HG02885 (cell line): Measurements from ENCODE around the gene ASPRV1.

Experiments used
- ATAC-seq: cut with Tn5 transposase; IDR thresholded peaks from one replicate; pipeline ENCODE4 v1.9.1; 2021; ENCODE audit warnings: mild to moderate bottlenecking; ENCODE audit not compliant: unreplicated experiment, poor library complexity

ASPRV1 gene

DNA sequence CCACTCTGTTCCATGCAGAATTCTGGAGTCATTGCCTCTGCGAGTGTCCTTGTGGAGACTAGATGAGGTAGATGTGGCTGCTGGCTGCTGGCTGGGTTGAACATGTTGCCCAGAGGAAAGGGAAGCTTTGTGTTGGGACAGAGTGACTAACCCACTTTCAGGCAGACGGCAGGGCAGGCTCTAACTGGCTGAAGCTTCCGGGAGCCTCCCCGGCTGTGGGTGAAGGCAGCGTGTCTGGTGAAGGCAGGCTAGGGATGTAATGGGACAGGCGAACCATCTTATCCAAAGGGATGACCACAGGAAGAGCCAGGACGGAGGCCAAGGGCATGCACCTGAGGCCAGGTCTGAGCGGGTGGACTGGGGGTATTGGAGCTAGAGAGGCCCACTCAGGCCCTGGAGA lies 16.0 kb downstream of the ASPRV1 start:
- no peak for ATAC-seq

DNA sequence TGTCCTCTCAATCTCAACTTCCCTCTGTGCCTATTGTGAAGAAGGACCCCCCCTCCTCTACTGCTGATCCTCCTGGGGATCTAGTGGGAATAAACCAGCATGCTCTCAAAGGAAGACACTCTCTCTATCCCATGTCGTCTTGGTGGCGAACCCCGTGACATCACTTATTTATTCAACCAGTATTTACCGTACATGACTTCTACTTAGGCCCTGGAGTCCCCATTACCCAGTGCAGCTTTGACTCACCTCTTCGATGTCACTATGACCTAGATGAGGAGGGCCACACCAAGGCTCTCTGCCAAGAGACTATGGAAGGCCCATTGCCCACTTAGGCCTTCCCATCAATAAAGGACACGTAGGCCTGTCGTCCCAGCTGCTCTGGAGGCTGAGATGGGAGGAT lies 16.7 kb downstream of the ASPRV1 start:
- no peak for ATAC-seq

DNA sequence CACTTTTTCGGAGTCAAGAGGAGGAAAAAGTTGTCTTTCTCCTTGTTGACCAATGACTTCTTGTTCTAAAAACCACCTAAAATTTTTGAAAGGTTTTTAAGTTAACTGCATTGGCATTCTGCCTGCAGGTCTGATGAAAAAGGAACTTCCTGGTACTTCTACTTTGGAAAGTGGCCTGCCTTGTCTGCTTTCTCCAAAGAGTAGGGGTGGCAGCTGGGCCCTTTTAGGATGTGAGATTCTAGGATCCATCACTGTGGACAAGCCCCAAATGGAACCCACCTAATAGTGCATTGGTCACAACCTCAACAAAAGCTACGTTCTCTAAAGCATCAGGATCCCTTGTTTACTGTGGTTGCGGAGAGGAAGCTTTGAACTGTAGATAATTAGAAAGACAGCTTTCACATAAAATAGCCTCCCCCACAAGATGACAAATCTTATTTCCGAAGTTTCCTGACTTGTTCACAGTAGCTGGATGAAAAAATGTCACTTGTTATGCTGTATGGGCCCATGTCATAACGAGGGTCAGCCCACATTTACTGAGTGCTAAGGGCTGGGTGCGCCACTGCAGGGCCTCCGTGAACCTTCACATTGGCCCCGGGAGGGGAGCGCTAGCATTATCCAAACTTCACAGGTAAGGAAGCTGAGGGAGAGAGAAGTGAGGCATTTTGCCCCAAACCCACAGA lies 17.4 kb downstream of the ASPRV1 start:
- no peak for ATAC-seq

DNA sequence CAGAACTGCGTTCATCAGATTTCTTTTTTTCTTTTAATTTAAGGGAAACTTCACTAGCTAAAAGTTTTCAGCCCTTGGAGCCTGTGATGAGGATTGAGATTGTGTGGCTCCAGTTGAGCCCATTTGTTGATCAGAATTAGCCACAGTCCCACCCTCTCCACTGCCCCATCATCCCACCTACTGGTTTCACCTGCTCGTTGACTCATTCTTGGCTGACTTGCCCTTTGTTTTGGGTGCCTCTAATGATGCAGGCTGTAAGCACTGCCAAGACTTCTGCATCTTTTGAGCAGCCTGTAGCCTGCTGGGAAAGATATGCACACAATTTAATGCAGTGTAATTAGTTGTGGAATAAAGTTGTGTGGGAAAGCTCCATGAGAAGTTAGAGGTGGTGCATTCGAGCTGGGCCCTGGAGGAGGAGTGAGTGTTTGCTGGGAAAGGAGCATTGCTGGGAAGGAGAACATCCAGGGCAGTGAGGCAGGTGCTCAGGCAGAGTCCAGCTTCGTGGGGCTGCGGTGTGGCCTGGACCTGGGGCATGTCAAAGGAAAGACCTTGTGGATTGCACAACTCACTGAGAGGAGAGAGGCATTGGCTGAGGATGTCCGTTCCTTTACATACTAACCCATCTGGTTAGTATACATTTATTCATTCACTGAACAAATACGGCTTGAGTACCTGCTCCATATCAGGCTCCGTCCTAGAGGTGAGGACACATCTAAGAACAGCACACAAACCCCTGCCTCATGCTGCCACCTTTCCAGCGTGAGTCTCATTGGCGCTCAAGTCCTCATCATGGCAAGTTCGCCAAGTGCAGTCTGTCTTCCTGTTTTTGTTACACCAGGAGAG lies 18.2 kb downstream of the ASPRV1 start:
- no peak for ATAC-seq

DNA sequence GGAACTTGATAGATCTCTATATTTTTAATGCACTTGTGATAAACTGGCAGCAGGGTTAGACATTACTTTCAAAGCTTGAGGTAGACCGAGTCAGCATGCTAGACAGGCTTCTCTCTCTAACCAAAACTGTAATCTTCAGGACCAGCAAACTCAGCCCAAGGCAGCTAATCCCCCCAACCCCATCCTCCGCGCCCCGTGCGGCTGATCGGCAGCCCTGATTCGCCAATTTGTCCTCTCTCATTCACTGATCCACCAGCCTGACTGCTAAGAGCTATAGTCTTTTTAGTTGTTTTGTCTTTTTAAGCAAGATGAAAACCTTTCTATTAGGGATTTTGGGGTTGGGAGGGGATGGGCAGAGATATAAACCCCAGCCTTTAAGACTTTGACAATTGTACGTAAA lies 20.7 kb downstream of the ASPRV1 start:
- no peak for ATAC-seq

DNA sequence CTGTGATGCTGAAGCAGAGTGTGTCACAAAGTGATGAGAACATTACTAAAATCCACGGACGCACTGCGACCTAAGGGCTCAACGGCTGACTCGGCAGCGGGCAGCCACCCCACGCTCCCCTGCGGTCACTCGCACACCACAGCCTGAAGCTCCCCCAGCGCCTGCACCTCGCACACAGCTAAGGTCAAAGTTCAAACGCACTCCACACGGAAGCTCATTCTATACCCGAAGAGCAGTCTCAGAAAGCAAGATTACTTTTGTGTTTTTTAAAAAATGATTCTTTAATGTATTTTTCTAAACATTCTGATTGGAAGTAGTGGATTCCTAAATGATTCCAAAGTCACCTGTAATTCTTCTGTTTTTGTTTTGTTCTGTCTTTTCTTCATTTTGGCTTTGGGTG lies 21.7 kb downstream of the ASPRV1 start:
- ATAC-seq = no peak

DNA sequence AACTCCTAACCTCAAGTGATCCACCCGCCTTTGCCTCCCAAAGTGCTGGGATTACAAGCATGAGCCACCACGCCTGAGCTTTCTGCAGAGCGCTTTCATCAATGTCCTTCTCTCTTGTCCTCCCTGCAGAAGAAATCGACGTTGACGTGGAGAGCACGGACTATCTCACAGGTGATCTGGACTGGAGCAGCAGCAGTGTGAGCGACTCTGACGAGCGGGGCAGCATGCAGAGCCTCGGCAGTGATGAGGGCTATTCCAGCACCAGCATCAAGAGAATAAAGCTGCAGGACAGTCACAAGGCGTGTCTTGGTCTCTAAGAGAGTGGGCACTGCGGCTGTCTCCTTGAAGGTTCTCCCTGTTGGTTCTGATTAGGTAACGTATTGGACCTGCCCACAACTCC lies 23.5 kb downstream of the ASPRV1 start:
- ATAC-seq = no peak

DNA sequence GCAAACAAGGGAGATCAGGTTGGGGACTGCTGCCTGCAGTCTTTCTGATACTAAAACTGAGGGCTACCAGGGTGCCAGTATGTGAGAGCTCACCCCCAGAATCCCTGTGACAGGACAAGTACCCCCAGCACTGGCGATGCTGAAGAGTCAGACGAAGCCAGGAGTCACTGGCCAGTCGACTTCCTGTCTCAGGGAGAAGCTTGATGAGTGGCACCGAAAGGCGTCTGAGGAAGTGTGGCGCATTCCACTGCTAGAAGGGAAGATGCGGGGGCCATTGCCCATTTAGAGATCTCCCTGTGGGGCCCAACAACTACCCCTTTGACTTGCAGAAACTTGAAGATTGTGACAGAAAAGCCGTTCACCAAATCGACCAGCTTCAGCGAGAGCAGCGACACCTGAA lies 24.5 kb downstream of the ASPRV1 start:
- no peak for ATAC-seq

DNA sequence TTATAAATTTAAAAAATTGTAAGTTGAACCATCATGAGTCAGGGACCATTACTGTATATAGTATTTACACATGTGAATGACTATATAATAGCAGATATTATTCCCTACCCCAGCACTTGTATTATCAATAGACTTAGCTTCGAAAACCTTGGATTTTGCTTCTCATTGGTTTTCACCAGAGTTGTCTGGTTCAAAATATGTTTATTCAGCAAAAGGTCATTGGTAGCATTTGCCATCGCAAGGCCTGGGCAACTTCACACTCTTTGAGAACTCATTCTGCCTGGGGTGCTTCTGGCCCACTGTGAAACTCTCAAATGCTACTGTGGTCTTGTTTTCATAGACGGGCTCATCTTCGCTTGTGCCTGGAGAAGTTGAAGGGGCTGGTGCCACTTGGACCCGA lies 26.4 kb downstream of the ASPRV1 start:
- no peak for ATAC-seq

DNA sequence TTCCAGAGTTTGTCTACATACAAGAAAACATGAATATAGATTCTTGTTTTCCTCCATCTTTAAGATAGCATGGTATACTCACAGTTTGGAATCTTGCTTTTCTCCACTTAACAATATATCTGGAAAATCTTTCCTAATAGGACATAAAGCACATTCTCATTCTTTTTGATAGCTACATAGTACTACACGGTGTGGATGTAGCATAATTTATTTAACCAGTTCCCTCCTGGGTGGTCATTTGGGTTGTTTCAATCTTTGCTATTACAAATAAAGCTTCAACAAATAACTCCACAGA lies 26.9 kb downstream of the ASPRV1 start:
- no peak for ATAC-seq

DNA sequence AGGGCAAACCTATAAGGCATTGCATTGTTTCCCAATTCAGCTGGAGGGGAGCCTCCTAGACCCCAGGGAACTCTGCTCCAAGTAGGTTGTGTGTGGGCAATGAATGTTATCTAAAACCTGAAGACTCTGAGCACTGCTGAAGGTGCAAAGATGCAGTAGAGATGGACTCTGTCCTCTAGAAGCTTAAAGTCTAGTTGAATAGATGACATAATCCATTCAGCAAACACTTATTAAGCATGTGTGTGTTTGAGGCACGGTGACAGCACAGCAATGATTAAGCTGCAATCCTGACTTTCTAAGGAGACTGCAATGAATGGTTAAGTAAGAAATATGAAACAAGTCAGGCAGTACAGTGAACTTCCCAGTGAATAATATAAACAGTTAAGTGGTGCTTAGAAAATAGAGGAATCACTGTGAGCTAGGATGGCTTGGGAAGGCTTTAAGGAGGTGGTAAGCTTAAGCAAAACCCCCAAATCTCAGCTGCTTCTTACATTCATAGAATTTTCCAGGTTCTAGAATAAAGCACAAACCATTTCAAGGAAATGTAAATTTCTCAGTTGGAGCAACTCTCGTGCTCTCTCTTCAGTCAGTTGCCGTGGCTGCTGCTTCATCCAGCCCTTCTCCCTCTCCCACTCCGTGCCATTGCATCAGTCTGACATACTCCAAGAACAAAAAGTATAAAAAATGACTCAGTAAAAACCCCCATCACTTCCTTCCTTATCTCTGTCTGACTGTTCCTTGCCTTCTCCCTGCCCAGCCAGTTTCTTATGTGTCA lies 27.4 kb downstream of the ASPRV1 start:
- ATAC-seq = no peak

DNA sequence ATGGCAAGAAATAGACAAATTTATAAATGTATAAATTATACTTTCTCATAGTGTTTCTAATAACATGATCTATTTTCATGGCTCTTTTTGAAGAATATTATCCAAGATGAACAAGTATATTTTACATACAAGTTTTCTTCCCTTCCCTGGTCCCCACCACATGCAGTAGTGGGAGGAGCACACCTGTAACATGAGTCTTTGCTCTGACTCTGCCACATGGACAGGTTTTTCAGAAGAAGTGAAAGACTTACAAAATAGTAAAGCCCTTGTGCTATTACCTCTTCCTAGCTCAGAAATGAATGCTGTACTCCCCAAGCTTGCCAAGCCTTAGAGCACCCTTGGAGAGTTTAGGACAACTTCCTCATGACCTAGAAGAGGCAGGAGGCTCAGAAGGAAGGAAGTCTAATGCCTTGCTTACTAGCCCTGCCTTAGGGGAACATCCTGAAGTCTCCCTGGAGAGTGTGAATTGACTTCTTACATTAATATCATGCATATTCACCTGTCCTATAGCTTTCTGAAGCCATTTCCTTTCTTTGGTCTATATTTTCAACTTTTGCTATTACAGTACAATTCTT lies 28.1 kb downstream of the ASPRV1 start:
- ATAC-seq = no peak

DNA sequence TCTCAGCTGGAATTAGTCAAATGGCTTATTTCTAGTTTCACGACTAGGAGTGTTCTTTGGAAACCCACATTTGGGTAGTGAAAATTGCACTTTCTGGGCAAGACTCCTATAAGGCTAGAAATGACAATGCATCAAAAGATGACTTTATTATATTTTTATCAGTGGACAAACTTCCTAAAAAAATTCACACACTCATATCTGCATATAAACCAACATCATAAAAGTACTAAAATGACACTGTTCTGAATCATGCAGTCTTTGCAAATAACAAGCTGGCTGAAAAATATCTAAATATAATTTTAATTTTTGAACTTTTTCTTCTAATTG lies 28.9 kb downstream of the ASPRV1 start:
- no peak for ATAC-seq

DNA sequence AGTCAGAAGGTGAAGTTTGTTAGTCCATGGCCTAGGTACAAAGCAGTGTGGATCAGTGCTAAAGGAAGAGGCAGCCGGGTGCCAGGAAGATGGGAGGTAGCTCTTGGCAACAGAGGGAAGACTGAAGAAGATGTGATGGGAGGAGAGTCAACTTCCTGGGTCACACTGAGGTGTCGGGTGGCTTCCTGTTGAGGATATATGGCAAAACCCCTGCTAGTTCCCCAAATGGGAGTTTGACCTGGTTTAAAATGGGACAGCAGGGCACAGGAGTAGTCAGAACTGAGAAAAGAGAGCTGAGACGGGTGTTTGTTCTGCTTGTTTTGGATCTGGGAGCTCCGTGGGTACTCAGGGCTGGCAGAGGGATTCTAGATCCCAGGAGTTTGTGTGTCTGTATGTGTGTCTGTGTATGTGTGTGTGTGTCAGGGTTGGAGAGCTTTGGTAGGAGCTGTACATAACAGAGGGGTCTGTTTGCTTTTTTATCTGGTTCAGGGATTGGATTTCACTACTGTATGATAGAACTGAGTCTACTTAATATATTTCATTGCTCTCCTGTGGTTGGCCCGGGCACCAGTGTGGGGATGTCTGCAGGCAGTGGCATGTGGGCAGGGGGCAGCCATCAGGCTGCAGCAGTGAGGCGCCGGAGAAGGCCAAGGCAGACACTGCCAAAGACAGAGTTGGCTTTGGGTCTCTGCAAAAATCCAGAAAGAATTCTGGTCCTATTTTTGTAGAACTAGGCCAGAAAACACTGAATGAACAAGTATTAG lies 29.4 kb downstream of the ASPRV1 start:
- no peak for ATAC-seq

DNA sequence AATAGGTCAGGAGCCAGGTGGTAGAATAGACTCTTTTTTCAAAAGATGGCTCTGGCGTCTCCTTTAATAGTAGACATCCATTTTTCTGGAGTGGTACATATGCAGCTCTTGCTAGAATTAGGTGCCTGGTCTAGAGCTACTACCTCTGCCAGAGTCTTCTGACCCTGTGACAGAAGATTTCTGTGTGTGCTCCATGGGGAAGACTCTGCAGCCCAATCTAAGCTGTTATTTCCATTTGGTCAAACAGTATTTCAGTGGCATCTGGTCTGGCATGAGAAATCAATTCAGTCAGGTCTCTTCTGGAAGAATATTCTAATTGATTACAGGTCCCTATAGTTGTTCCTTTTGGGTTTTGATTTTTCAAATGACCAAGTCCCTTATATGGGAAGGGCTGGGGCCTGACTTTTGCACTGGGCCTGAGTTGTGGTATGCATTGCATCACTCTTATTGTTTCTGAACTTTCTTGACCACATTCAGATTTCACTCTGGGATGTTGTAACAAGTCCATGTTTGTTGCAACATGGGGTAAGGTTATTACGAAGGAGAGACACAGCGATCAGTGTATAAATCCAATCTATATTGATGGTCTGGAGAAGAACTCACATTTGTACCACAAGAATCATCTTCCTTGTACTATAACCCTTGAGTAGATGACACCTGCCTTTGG lies 34.4 kb downstream of the ASPRV1 start:
- ATAC-seq = no peak

DNA sequence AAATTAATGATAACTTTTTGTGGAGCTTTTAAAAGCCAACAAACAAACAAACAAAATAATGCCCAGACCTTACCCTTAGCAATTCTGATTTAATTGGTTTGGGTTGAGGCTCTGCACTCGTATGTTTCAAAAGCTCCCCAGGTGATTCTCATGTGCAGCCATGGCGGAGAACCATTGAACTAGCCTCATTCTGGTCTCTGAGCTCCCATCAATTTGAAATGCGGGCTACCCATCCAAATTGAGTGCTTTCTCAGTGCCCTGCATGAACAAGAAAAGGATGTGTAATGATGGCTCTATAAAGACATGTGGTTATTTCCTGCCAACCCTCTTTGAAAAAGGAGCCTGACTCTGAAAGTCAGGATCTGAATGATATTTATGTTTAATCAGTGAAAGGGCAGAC lies 38.3 kb downstream of the ASPRV1 start:
- ATAC-seq = no peak

DNA sequence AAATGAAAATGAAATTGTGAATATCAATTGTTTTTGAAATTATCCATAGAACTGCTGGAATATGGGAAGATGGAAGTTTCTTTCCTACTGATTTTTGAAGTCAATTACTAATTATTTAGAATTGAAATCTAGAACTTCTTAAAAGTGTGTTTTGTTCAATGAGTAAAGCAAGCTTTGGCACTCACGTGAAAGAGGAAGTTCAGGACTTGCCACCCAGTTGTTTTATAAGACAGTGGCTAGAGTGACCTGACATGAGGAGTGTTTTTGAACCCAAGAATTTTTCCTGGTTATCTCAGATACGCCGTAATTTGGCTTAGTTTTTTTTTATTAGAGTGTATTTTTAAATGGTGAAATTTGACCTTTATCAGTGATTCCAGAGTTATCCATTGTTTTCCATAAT lies 43.0 kb downstream of the ASPRV1 start:
- no peak for ATAC-seq

DNA sequence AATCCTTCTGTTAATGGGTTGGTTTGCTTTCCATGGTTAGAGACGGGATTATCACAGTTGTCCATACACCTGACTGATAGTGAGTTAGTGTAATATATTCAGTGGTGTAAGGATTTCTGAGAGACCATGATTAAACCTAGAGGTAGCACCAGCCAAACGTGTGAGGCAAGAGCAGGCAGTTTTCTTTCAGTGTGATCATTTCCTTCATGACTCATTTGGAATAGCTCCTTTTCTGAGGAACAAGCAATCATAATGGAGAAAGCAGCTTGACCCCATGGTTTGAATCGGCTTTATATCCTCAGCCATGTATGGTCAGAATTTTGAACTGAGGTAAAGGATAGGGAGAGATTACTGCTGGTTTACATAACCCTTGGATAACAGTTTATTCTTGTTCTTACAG lies 43.6 kb downstream of the ASPRV1 start:
- ATAC-seq = no peak

DNA sequence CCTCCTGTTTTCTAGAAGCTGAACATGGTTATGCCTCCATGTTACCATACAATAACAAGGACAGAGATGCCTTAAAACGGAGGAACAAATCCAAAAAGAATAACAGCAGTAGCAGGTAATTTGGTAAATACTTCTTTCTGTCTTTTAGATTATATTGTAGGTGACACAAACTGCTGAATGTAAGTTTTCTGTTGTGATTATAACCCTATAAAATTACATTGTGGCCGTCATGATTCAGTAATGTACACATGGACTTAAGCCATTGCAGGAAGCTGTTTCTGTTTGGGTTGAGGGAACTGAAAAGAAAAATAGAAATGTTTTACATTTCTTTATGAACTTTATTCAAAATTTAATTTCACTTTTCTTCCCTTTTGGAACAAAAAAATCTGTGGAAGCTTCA lies 45.3 kb downstream of the ASPRV1 start:
- ATAC-seq = no peak
